HCT116 (cell line): Measurements from ENCODE around the gene CTIF.

Source experiments
- EGR1 ChIP-seq: IDR thresholded peaks from 2 replicates; pipeline ENCODE4 v1.6.1; 2012; ENCODE audit warnings: low read depth
- EZH2 ChIP-seq: fragments of 200-600 bp; sonication (generic); IDR thresholded peaks from 2 replicates; pipeline ENCODE4 v1.6.1; 2017; ENCODE audit warnings: antibody characterized with exemption, mixed run types
- EZH2phosphoT487 ChIP-seq: fragments of 200-600 bp; IDR thresholded peaks from 2 replicates; pipeline ENCODE4 v1.6.1; 2018; ENCODE audit warnings: antibody characterized with exemption, borderline replicate concordance
- JUND ChIP-seq: IDR thresholded peaks from 2 replicates; pipeline ENCODE4 v1.6.1; 2012
- POLR2A ChIP-seq: IDR thresholded peaks from 2 replicates; pipeline ENCODE4 v1.7.0; 2011; ENCODE audit warnings: borderline replicate concordance; ENCODE audit not compliant: insufficient read depth, insufficient read length; ENCODE audit errors: extremely low read depth
- POLR2AphosphoS5 ChIP-seq: IDR thresholded peaks from 2 replicates; pipeline ENCODE4 v1.6.1; 2011; ENCODE audit warnings: mild to moderate bottlenecking, low read depth, low read length, moderate library complexity
- RAD21 ChIP-seq: IDR thresholded peaks from 2 replicates; pipeline ENCODE4 v1.6.1; 2012; ENCODE audit warnings: low read depth, mild to moderate bottlenecking
- SIN3A ChIP-seq: IDR thresholded peaks from 2 replicates; pipeline ENCODE4 v1.6.1; 2012; ENCODE audit warnings: low read depth
- SP1 ChIP-seq: IDR thresholded peaks from 2 replicates; pipeline ENCODE4 v1.6.1; 2012; ENCODE audit warnings: low read depth
- TCF7L2 ChIP-seq: IDR thresholded peaks from 2 replicates; pipeline ENCODE4 v1.7.0; 2011; ENCODE audit warnings: borderline replicate concordance, inconsistent platforms; ENCODE audit not compliant: insufficient read depth, insufficient read length; ENCODE audit errors: extremely low read depth
- YY1 ChIP-seq: IDR thresholded peaks from 2 replicates; pipeline ENCODE4 v1.6.1; 2011; ENCODE audit warnings: low read length, low read depth, moderate library complexity, mild to moderate bottlenecking; ENCODE audit not compliant: insufficient replicate concordance; ENCODE audit errors: extremely low read depth
- ZNF274 ChIP-seq: fragments of 200-500 bp; sonication (Bioruptor generic); IDR thresholded peaks from 2 replicates; pipeline ENCODE4 v1.6.1; 2014; ENCODE audit warnings: mild to moderate bottlenecking, low read depth, low read length, inconsistent platforms
- TF ChIP-seq, protein P1 (sequence below), 3 experiments: fragments of 200-600 bp in 1 of 3; sonication (generic) in 1 of 3; IDR thresholded peaks in 2 of 3; conservative IDR thresholded peaks in 1 of 3; 2 replicates each; pipeline ENCODE4 v1.5.1; 2012 to 2017; ENCODE audit warnings: low read depth in 2 of 3, low read length in 2 of 3, antibody characterized with exemption in 1 of 3, borderline replicate concordance in 1 of 3, control low read depth in 1 of 3, mild to moderate bottlenecking in 1 of 3, mixed read lengths in 1 of 3, mixed run types in 1 of 3, moderate library complexity in 1 of 3; ENCODE audit not compliant: insufficient read depth in 1 of 3

DNA sequence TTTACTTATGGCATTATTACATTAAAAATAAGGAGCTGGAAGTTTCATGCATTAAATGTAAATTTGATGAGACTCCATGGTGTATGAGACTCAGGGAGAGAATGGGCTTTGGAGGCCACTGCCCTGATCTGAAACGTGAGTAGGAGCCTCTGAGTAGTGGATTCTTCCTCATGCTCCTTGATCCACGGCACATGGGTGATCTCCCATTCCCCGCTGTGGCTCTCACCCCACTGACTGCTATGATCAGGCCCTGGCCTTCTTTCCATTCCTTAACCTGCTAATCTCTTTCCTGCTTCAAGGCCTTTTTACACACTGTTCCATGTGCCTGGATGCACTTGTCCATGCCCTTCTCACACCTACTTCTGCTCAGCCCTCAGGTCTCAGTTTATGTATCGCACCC lies 343.5 kb downstream of the CTIF start:
- no peak for TF ChIP-seq EZH2phosphoT487
- TF ChIP-seq, protein P1, sequence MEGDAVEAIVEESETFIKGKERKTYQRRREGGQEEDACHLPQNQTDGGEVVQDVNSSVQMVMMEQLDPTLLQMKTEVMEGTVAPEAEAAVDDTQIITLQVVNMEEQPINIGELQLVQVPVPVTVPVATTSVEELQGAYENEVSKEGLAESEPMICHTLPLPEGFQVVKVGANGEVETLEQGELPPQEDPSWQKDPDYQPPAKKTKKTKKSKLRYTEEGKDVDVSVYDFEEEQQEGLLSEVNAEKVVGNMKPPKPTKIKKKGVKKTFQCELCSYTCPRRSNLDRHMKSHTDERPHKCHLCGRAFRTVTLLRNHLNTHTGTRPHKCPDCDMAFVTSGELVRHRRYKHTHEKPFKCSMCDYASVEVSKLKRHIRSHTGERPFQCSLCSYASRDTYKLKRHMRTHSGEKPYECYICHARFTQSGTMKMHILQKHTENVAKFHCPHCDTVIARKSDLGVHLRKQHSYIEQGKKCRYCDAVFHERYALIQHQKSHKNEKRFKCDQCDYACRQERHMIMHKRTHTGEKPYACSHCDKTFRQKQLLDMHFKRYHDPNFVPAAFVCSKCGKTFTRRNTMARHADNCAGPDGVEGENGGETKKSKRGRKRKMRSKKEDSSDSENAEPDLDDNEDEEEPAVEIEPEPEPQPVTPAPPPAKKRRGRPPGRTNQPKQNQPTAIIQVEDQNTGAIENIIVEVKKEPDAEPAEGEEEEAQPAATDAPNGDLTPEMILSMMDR (IDR thresholded peaks at IDR 0.05 in 2 of 3, conservative IDR thresholded peaks at IDR 0.05 in 1 of 3; ENCODE audit: borderline replicate concordance in 1 of 3, insufficient read depth in 1 of 3, low read depth in 2 of 3, low read length in 2 of 3): no peak
- no peak for TF ChIP-seq POLR2A
- no peak for TF ChIP-seq SP1
- no peak for TF ChIP-seq ZNF274
- no peak for TF ChIP-seq EGR1
- TF ChIP-seq TCF7L2: no peak
- TF ChIP-seq JUND: no peak
- TF ChIP-seq EZH2: no peak
- no peak for TF ChIP-seq RAD21
- no peak for TF ChIP-seq POLR2AphosphoS5
- TF ChIP-seq YY1: no peak
- TF ChIP-seq SIN3A: no peak
